Nephron progenitor cell (in vitro differentiated cells): ENCODE measurements around the gene MAP1LC3A.

ENCODE experiments used
- DNase-seq: peaks from one replicate; pipeline ENCODE4 v3.0.0; 2021
- H3K27ac Mint-ChIP-seq: 2 replicates; pipeline ENCODE4 v1.8.0; 2021; ENCODE audit warnings: mild to moderate bottlenecking, moderate library complexity, mixed read lengths
- H3K27me3 Mint-ChIP-seq: 2 replicates; pipeline ENCODE4 v1.8.0; 2021; ENCODE audit warnings: mild to moderate bottlenecking, low read depth, mixed read lengths; ENCODE audit not compliant: poor library complexity
- H3K36me3 Mint-ChIP-seq: 2 replicates; pipeline ENCODE4 v1.8.0; 2021; ENCODE audit warnings: low read depth, mixed read lengths
- H3K4me1 Mint-ChIP-seq: 2 replicates; pipeline ENCODE4 v1.8.0; 2021; ENCODE audit warnings: mixed read lengths
- H3K4me3 Mint-ChIP-seq: 2 replicates; pipeline ENCODE4 v1.8.0; 2021; ENCODE audit warnings: mild to moderate bottlenecking, moderate library complexity, mixed read lengths
- H3K9me3 Mint-ChIP-seq: 2 replicates; pipeline ENCODE4 v1.8.0; 2021; ENCODE audit warnings: mild to moderate bottlenecking, moderate library complexity, mixed read lengths
- CTCF ChIP-seq: fragments of 200-600 bp; sonication (generic); IDR thresholded peaks from 2 replicates; pipeline ENCODE4 v1.5.0; 2021; ENCODE audit warnings: antibody characterized with exemption

MAP1LC3A gene

GRCh38 chr20:34527016-34527415 lies 31.5 kb upstream of the MAP1LC3A start:
- Mint-ChIP-seq H3K36me3 (peaks cover 58% of the 10 kb centered on the region), H3K4me1 (peaks cover 34% of the 10 kb centered on the region), H3K4me3 (no peak overlapping the region), H3K9me3 (no peaks in the 10 kb centered on the region), H3K27me3 (no peaks in the 10 kb centered on the region), H3K27ac (no peak overlapping the region)
- no peak for TF ChIP-seq CTCF
- DNase-seq: no peak

DNA sequence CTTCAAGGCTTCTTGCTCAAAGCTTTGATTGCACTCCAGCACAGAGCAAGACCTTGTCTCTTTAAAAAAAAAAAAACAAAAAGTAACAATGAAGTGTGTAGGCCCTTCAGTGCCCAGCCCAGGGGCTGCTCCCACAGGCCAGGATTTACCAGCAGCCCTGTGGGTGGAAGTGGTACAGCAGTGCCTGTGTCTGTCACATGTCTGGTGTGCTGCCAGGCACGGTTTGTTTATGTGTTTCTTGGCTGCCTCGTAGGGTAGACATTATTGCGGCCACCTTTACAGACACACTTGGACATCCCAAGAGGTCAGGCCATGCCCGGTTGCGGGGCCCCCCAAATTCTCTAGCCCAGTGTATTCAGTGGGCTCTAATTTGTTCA lies 29.6 kb upstream of the MAP1LC3A start:
- Mint-ChIP-seq H3K9me3 (no peaks in the 10 kb centered on the region), H3K27ac (no peak overlapping the region), H3K4me1 (peaks cover 17% of the 10 kb centered on the region), H3K36me3 (peaks cover 49% of the 10 kb centered on the region), H3K4me3 (no peak overlapping the region), H3K27me3 (no peaks in the 10 kb centered on the region)
- no peak for DNase-seq
- TF ChIP-seq CTCF: no peak

GRCh38 chr20:34529742-34530141 lies 28.8 kb upstream of the MAP1LC3A start:
- H3K4me3 Mint-ChIP-seq: no peak overlapping the region
- H3K27ac Mint-ChIP-seq: no peak overlapping the region
- peaks cover 10% of the 10 kb centered on the region for H3K4me1 Mint-ChIP-seq
- H3K9me3 Mint-ChIP-seq: no peaks in the 10 kb centered on the region
- H3K27me3 Mint-ChIP-seq: no peaks in the 10 kb centered on the region
- DNase-seq: no peak
- no peak for TF ChIP-seq CTCF
- H3K36me3 Mint-ChIP-seq: peaks cover 57% of the 10 kb centered on the region

DNA sequence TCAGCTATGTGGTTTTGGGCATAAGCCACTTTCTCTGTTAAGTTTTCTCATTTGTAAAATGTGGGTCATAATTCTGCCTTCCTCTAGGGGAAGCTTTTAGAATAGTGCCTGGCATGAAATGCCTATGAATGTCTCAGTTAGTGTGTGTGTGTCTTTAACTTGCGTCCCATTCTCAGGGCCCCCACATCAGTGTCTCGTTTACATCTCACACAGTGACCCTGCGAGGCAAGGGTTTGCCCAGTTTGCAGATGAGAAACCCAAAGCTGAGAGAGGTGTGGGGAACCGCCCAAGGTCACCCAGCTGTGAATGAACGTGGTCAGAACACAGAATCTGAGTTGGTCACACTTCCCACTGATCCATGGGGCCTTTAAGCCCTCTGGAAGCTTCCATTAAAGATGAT lies 28.2 kb upstream of the MAP1LC3A start:
- peaks cover 59% of the 10 kb centered on the region for H3K36me3 Mint-ChIP-seq
- TF ChIP-seq CTCF: no peak
- no peaks in the 10 kb centered on the region for H3K27me3 Mint-ChIP-seq
- H3K4me1 Mint-ChIP-seq: peaks cover 7% of the 10 kb centered on the region
- no peak overlapping the region for H3K4me3 Mint-ChIP-seq
- no peaks in the 10 kb centered on the region for H3K9me3 Mint-ChIP-seq
- no peak for DNase-seq
- no peak overlapping the region for H3K27ac Mint-ChIP-seq

GRCh38 chr20:34531608-34532265 lies 26.8 kb upstream of the MAP1LC3A start:
- Mint-ChIP-seq H3K4me1 (peaks cover 5% of the 10 kb centered on the region), H3K36me3 (peaks cover 55% of the 10 kb centered on the region), H3K4me3 (no peak overlapping the region), H3K27me3 (no peaks in the 10 kb centered on the region), H3K9me3 (no peaks in the 10 kb centered on the region), H3K27ac (peak overlapping the region; percentile 24)
- no peak for DNase-seq
- TF ChIP-seq CTCF: no peak

DNA sequence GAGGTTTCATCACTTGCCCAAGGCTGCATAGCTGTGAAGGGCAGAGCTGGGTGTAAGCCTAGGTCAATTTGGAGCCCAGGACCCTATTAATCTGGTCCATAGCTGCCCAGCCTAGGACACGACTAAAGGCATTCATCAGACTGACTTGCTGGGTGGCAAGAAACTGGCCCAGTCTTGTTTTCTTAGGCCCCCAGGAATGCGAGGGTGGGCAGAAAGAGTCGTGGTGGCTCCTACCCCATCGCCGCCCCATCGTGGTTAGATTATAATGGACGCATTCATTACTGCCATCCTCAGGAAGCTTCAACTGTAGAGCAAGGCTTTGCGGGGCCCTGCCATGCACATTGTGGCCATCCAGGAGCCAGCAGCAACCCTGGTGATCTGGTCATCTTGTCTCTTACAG lies 26.2 kb upstream of the MAP1LC3A start:
- Mint-ChIP-seq H3K27ac (peak overlapping the region; percentile 16), H3K4me3 (no peak overlapping the region), H3K27me3 (no peaks in the 10 kb centered on the region), H3K9me3 (no peaks in the 10 kb centered on the region), H3K4me1 (peaks cover 5% of the 10 kb centered on the region), H3K36me3 (peaks cover 55% of the 10 kb centered on the region)
- no peak for DNase-seq
- TF ChIP-seq CTCF: no peak
